C1 segment of cervical spinal cord (tissue), 14 donors: ENCODE data around the gene UGT2A3.

ENCODE experiments used
- DNase-seq, 14 donors: peaks; one replicate each; lab custom pipeline; 2025; lab: John Stamatoyannopoulos, UW

The UGT2A3 gene

DNA sequence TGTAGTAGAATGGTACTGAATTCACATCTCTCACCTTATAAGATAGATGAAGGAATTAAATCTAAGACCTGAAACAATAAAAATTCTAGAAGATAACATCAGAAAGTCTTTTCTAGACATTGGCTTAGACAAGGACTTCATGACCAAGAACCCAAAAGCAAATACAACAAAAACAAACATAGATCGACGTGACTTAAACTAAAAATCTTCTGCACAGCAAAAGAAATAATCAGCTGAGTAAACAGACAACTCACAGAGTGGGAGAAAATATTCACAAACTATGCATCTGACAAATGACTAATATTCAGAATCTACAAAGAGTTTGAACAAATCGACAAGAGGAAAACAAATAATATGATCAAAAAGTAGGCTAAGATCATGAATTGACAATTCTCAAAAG is 38.8 kb downstream of the UGT2A3 start:
- DNase-seq = no peak

- DNase-seq = no peak
Measured at GRCh38 chr4:68909385-68909784, 42.2 kb downstream of the UGT2A3 start.

DNA sequence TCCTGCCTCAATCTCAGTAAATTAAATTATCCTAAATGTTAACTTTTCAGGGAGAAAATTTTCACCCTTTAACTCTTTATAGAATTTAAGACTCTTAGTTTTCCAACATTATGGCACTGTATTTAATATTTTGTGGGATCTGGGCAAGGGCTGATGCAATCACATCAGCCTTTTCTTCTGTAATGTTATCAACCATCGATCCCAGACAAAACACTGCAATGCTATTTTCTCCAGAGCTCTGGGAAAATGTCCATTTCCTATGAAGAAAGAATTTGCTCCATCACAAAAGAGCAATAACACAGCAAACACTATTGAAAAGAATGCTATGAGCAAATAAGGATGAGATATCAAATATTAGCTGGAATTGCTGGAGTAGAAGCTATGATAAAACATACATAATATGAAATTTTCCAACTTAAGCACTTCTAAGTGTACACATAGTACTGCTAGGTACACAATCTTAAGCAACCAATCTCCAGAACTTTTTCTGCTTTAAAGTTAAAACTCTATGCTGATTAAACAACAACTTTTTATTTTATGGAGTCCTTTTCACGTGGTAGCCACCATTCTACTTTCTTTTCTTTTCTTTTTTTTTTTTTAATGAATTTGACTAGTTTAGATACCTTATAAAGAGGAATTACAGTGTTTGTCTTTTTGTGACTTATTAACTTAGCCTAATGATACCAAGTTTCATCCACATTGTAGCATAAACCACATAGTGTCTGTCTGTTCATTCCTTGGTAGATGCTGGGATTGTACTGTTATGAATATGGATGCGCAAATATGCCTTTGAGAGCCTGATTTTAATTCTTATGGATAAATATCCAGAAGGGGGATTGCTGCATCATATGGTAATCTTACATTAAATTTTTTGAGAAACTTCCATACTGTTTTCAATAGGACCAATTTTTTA is 43.6 kb downstream of the UGT2A3 start:
- no peak for DNase-seq

DNA sequence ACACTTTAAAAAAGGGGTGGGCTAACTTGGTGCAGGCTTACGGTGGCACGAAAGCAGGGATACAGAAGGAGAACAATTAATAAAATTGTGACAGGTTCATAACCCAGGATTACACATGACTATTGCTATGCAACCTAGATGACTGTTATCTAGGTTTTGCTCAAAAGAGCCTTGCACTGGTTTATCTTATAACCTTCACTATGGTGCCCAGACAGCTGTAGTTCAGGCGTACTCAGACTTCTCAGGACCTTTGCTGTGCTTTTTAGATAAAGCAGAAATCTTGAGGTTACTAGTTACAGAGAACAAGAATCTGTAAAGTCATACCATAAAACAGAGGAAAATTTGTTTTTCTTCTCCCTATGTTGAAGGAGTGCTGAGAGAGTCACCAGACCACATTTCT is 44.4 kb downstream of the UGT2A3 start:
- no peak for DNase-seq

DNA sequence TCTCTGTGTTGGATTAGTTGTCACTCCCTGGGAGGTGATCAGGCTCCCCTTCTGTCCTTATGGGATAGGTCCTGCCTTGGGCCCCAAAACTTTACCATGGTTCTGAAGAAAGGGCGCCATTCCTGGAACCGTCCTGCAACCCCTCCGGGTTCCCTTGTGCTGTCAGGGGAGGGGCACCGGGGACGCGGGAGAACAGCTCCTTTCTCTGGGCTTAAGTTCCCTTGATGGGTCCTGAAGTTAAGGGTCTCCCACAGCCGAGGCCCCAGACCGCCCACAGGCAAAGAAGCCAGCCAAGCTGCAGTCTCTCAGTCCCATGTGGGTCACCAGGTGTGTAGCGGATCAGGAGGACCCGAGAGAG is 44.8 kb downstream of the UGT2A3 start:
- DNase-seq = no peak

- no peak for DNase-seq
Measured at GRCh38 chr4:68905939-68906779, 45.4 kb downstream of the UGT2A3 start.

DNA sequence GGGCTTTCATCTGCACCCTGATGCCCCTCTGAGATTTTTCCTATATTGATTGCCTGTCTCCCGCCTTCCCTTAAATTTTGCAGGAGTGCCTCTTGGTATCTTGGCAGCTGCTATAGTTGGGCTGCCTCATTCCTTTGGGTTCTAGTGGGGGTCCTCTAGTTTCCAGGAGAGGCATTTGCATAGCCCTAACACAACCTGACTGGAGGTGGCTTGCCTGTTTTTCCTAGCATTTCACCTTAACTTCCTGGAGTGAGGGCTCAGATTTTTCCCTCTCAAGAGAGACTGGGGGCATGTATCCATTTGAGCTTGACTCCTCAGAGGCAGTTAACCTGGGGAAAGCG is 46.0 kb downstream of the UGT2A3 start:
- no peak for DNase-seq

- no peak for DNase-seq
Measured at GRCh38 chr4:68904786-68905185, 46.8 kb downstream of the UGT2A3 start.

- DNase-seq = no peak
Measured at GRCh38 chr4:68896749-68897148, 54.9 kb downstream of the UGT2A3 start.

DNA sequence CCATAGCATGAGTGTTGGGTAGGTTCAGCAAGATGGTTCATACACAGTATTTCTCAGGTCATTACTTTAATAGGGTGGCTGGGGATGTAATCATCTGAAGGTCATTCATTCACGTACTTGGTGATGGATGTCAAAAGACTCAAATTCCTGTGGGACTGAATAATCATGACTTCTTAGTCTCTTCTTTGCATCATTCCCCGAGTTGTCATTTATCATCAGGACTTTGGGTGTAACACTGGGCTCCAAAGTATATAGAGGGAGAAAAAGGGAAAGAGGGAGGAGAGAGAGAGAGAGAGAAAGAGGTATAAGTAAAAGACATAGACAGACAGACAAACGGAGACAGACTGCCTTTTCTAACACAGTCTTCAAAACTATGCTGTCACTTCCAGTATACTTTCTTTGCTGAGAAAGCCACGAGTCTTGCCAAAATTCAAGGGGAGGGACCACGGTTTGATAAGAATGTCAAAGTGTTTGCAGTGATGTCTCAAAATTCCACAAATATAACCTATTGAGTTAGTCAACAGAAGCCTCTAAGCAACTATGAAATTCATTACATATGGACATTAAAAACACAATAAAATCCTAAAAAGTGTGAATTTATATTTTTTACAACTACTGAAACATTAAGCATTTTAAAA is 55.9 kb downstream of the UGT2A3 start:
- no peak for DNase-seq

GRCh38 chr4:68892861-68893260 is 58.7 kb downstream of the UGT2A3 start:
- no peak for DNase-seq

DNA sequence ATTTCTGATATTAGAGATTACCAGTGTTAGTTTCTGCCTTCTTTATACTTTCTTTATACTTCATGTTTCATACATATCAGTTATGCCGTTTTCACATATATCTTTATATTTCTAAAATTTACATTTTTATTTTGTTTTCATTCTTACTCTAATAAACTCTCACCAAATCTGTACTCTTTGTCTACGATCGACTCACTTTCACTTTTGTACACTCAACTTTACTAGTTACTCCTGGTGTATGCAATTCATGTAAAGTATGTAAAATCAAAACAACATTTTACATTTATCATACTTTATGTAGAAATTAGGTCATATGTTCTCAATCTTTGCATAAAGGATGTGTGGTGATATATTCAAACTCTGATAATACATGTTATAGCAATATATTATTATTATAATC is 59.9 kb downstream of the UGT2A3 start:
- DNase-seq = no peak

- DNase-seq = no peak
Measured at GRCh38 chr4:68885545-68885944, 66.1 kb downstream of the UGT2A3 start.

GRCh38 chr4:68883870-68884269 is 67.7 kb downstream of the UGT2A3 start:
- DNase-seq = no peak
